Neural cell (in vitro differentiated cells): Measurements from ENCODE around the gene ZBTB42. TPM values are rescaled to one million over a fixed set of nuclear protein-coding genes. Genes with fewer than 3 reads are reported as not detected.

Experiments
- H2AFZ ChIP-seq: fragments of 200-600, 300-800 bp; sonication (generic), shearing (Covaris generic); 2 replicates; pipeline ENCODE4 v1.6.0; 2014; ENCODE audit warnings: low read depth, mild to moderate bottlenecking, antibody characterized with exemption, low read length, moderate library complexity
- H3F3A ChIP-seq: fragments of 200-600 bp; shearing (Covaris generic); 2 replicates; pipeline ENCODE4 v1.6.1; 2016; ENCODE audit warnings: mild to moderate bottlenecking, moderate library complexity, mixed read lengths, antibody characterized with exemption, low read length; ENCODE audit not compliant: insufficient read depth, poor library complexity, severe bottlenecking
- H3K27ac ChIP-seq: fragments of 200-600, 300-800 bp; sonication (generic), shearing (Covaris generic); 2 replicates; pipeline ENCODE4 v1.5.1; 2014; ENCODE audit warnings: mild to moderate bottlenecking, low read length, moderate library complexity
- H3K27me3 ChIP-seq: fragments of 300-800, 200-600 bp; sonication (generic), shearing (Covaris generic); 2 replicates; pipeline ENCODE4 v1.6.0; 2014; ENCODE audit warnings: mild to moderate bottlenecking, low read depth, low read length, moderate library complexity; ENCODE audit not compliant: insufficient read depth
- H3K36me3 ChIP-seq: fragments of 300-800, 200-600 bp; sonication (generic), shearing (Covaris generic); 2 replicates; pipeline ENCODE4 v1.5.1; 2014; ENCODE audit warnings: mild to moderate bottlenecking, antibody characterized with exemption, low read length, moderate library complexity; ENCODE audit not compliant: insufficient read depth
- H3K4me2 ChIP-seq: fragments of 300-800, 200-600 bp; sonication (generic), shearing (Covaris generic); 2 replicates; pipeline ENCODE4 v1.6.0; 2014; ENCODE audit warnings: mild to moderate bottlenecking, low read length
- H3K4me3 ChIP-seq: fragments of 300-800, 200-600 bp; sonication (generic), shearing (Covaris generic); 2 replicates; pipeline ENCODE4 v1.5.1; 2014; ENCODE audit warnings: mild to moderate bottlenecking, low read length, moderate library complexity
- H3K79me2 ChIP-seq: fragments of 200-600 bp; shearing (Covaris generic); replicated peaks from 2 replicates; pipeline ENCODE4 v1.6.0; 2014; ENCODE audit warnings: mild to moderate bottlenecking, low read length, moderate library complexity; ENCODE audit not compliant: insufficient read depth
- H3K9ac ChIP-seq: fragments of 300-800, 200-600 bp; sonication (generic), shearing (Covaris generic); 2 replicates; pipeline ENCODE4 v1.6.1; 2016; ENCODE audit warnings: mild to moderate bottlenecking, low read length, mixed read lengths
- H3K9me2 ChIP-seq: fragments of 200-600 bp; shearing (Covaris generic); 2 replicates; pipeline ENCODE4 v1.6.1; 2016; ENCODE audit warnings: mild to moderate bottlenecking, low read length, mixed read lengths; ENCODE audit not compliant: insufficient read depth
- H3K9me3 ChIP-seq: fragments of 200-600, 300-800 bp; sonication (generic), shearing (Covaris generic); 2 replicates; pipeline ENCODE4 v1.6.1; 2016; ENCODE audit warnings: mild to moderate bottlenecking, mixed run types, low read length, moderate library complexity, mixed read lengths
- H4K20me1 ChIP-seq: fragments of 200-600 bp; shearing (Covaris generic); 2 replicates; pipeline ENCODE4 v1.6.1; 2016; ENCODE audit warnings: mild to moderate bottlenecking, mixed run types; ENCODE audit not compliant: insufficient read depth
- EP300 ChIP-seq: fragments of 450-650 bp; conservative IDR thresholded peaks from 2 replicates; pipeline ENCODE4 v1.6.1; 2014; ENCODE audit warnings: antibody characterized with exemption, mild to moderate bottlenecking, moderate library complexity; ENCODE audit not compliant: poor library complexity, severe bottlenecking
- EZH2 ChIP-seq: fragments of 200-600, 300-800 bp; shearing (Covaris generic), sonication (generic); IDR thresholded peaks from 2 replicates; pipeline ENCODE4 v1.6.1; 2014; ENCODE audit warnings: antibody characterized with exemption, low read length, borderline replicate concordance, mild to moderate bottlenecking; ENCODE audit not compliant: insufficient read depth, poor library complexity, severe bottlenecking
- MXI1 ChIP-seq: fragments of 450-650 bp; conservative IDR thresholded peaks from 2 replicates; pipeline ENCODE4 v1.6.1; 2014; ENCODE audit warnings: antibody characterized with exemption, mild to moderate bottlenecking; ENCODE audit not compliant: poor library complexity, severe bottlenecking
- POLR2AphosphoS5 ChIP-seq: IDR thresholded peaks from 2 replicates; pipeline ENCODE4 v1.6.1; 2012
- RAD21 ChIP-seq: fragments of 450-650 bp; conservative IDR thresholded peaks from 2 replicates; pipeline ENCODE4 v1.6.1; 2014; ENCODE audit warnings: antibody characterized with exemption, mild to moderate bottlenecking, moderate library complexity
- SMC3 ChIP-seq: fragments of 450-650 bp; conservative IDR thresholded peaks from 2 replicates; pipeline ENCODE4 v1.6.1; 2014; ENCODE audit warnings: antibody characterized with exemption, mild to moderate bottlenecking, moderate library complexity; ENCODE audit not compliant: poor library complexity
- TAF1 ChIP-seq: IDR thresholded peaks from 2 replicates; pipeline ENCODE4 v1.6.1; 2012; ENCODE audit warnings: low read depth
- polyA plus RNA-seq: library from polyadenylated mRNA; depleted of rRNA; stranded (reverse); fragments of >200 nt; gene quantifications from 2 replicates; pipeline ENCODE4 v1.2.3, GENCODE V29; 2014
- TF ChIP-seq, protein P1 (sequence below): IDR thresholded peaks from 2 replicates; pipeline ENCODE4 v1.6.1; 2012; ENCODE audit warnings: borderline replicate concordance
- TF ChIP-seq, protein P2 (sequence below): fragments of 450-650 bp; IDR thresholded peaks from 2 replicates; pipeline ENCODE4 v1.5.1; 2014; ENCODE audit warnings: antibody characterized with exemption, mild to moderate bottlenecking, moderate library complexity; ENCODE audit not compliant: poor library complexity, severe bottlenecking

ZBTB42 gene
- polyA plus RNA-seq, 1 donor from 2014 or later = not detected

DNA sequence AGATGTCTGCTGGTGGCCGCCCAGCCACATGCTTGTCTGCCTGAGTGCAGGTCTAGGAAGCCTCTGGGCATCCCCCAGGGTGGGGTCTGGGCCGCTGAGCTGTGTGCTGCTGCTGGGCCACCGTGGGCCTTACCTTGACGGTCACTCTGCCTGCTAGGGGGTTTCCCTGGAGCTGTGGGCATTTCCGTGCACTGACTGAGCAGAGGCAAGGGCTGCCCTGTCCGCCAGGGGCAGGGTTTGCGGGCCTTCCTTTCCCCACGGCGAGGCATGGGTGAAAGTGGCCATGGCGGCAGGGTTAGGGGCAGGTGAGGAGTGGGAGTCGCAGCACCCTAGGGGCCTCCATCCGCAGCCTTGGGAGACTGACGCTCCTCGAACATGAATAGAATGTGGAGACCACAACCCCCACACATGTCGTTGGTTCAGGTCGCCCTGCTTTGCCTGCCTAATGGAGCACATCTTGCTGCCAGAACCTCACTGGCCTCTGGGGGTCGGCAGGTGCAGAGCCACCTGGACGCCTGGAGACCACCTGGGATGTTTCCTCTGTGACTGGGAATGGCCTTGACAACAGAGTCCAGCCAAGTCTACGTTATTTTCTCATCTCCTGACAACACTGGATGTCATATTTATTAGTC is 2.5 kb downstream of the ZBTB42 start:
- Histone ChIP-seq H3K9me2 (no peaks in the 10 kb centered on the region), H4K20me1 (no peaks in the 10 kb centered on the region), H3K4me3 (no peak overlapping the region), H3K9me3 (no peaks in the 10 kb centered on the region), H3K27me3 (peaks cover 42% of the 10 kb centered on the region), H3K27ac (no peak overlapping the region), H3K9ac (no peak overlapping the region), H3K4me2 (no peak overlapping the region), H3K79me2 (no peaks in the 10 kb centered on the region), H3F3A (no peaks in the 10 kb centered on the region), H3K36me3 (no peaks in the 10 kb centered on the region), H2AFZ (no peak overlapping the region)
- TF ChIP-seq, protein P1, sequence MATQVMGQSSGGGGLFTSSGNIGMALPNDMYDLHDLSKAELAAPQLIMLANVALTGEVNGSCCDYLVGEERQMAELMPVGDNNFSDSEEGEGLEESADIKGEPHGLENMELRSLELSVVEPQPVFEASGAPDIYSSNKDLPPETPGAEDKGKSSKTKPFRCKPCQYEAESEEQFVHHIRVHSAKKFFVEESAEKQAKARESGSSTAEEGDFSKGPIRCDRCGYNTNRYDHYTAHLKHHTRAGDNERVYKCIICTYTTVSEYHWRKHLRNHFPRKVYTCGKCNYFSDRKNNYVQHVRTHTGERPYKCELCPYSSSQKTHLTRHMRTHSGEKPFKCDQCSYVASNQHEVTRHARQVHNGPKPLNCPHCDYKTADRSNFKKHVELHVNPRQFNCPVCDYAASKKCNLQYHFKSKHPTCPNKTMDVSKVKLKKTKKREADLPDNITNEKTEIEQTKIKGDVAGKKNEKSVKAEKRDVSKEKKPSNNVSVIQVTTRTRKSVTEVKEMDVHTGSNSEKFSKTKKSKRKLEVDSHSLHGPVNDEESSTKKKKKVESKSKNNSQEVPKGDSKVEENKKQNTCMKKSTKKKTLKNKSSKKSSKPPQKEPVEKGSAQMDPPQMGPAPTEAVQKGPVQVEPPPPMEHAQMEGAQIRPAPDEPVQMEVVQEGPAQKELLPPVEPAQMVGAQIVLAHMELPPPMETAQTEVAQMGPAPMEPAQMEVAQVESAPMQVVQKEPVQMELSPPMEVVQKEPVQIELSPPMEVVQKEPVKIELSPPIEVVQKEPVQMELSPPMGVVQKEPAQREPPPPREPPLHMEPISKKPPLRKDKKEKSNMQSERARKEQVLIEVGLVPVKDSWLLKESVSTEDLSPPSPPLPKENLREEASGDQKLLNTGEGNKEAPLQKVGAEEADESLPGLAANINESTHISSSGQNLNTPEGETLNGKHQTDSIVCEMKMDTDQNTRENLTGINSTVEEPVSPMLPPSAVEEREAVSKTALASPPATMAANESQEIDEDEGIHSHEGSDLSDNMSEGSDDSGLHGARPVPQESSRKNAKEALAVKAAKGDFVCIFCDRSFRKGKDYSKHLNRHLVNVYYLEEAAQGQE = no peak
- TF ChIP-seq POLR2AphosphoS5 = no peak
- no peak for TF ChIP-seq EP300
- no peak for TF ChIP-seq MXI1
- no peak for TF ChIP-seq SMC3
- no peak for TF ChIP-seq RAD21
- no peak for TF ChIP-seq TAF1
- no peak for TF ChIP-seq EZH2
- TF ChIP-seq, protein P2, sequence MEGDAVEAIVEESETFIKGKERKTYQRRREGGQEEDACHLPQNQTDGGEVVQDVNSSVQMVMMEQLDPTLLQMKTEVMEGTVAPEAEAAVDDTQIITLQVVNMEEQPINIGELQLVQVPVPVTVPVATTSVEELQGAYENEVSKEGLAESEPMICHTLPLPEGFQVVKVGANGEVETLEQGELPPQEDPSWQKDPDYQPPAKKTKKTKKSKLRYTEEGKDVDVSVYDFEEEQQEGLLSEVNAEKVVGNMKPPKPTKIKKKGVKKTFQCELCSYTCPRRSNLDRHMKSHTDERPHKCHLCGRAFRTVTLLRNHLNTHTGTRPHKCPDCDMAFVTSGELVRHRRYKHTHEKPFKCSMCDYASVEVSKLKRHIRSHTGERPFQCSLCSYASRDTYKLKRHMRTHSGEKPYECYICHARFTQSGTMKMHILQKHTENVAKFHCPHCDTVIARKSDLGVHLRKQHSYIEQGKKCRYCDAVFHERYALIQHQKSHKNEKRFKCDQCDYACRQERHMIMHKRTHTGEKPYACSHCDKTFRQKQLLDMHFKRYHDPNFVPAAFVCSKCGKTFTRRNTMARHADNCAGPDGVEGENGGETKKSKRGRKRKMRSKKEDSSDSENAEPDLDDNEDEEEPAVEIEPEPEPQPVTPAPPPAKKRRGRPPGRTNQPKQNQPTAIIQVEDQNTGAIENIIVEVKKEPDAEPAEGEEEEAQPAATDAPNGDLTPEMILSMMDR = no peak

DNA sequence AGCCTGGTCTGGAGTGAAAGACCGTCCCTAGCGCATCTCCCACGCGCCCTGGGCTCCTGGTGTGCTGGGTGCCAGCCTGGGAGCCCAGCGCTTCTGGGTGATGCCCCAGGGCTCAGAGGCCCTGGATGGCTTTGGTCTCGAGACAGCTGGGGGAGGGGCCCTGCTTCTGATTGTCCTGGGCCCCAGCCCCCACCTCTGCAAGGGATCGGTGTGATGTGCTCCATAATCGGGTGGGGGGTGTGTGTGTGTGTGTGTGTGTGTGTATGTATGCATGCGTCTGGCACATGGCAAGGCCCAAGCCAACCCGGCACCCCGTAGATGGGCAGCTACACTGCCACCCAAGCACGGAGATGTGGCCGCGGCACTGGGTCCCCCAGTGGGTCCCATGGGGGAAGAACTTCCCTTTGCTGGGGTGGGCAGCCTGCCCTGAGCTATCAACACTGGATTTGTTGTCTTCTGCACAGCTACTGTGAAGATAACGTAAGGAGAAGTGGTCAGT is 3.1 kb downstream of the ZBTB42 start:
- Histone ChIP-seq H3K9ac (no peak overlapping the region), H2AFZ (no peak overlapping the region), H3K27ac (no peak overlapping the region), H3K79me2 (no peaks in the 10 kb centered on the region), H3K9me2 (no peaks in the 10 kb centered on the region), H3K4me3 (no peak overlapping the region), H4K20me1 (no peaks in the 10 kb centered on the region), H3F3A (no peaks in the 10 kb centered on the region), H3K27me3 (peaks cover 36% of the 10 kb centered on the region), H3K36me3 (no peaks in the 10 kb centered on the region), H3K9me3 (no peaks in the 10 kb centered on the region), H3K4me2 (no peak overlapping the region)
- TF ChIP-seq, protein P2 = no peak
- TF ChIP-seq EP300 = no peak
